Caco-2 (cell line): ENCODE measurements around the gene DYNLL1. TPM values are rescaled to one million over a fixed set of nuclear protein-coding genes. Genes with fewer than 3 reads are reported as not detected.

Experiments used
- BruUV-seq: library from RNA; stranded (reverse); fragments of 400-500 nt; replicated peaks from 2 replicates; lab custom pipeline; 2021; lab: Mats Ljungman, UMichigan
- CTCF ChIA-PET: fragments of 300-600 bp; sonication (Branson Sonifier 250); formaldehyde crosslinking; loops from one replicate; lab custom pipeline; 2022; ENCODE audit warnings: antibody characterized with exemption; lab: Charles Lee
- POLR2A ChIA-PET: fragments of 300-600 bp; sonication (Branson Sonifier 250); formaldehyde crosslinking; loops from one replicate; lab custom pipeline; 2022; ENCODE audit warnings: antibody characterized with exemption; lab: Charles Lee
- DNase-seq, 2 experiments: peaks; one replicate each; pipeline versions ENCODE4 v3.0.0 to v3.0.0-alpha.2; 2020 to 2022
- H3K27me3 ChIP-seq: replicated peaks from 2 replicates; pipeline ENCODE4 v1.6.0; 2011; ENCODE audit warnings: low read length; ENCODE audit not compliant: control insufficient read depth, insufficient read depth
- H3K36me3 ChIP-seq: 2 replicates; pipeline ENCODE4 v1.5.1; 2011; ENCODE audit warnings: low read length; ENCODE audit not compliant: control insufficient read depth, insufficient read depth
- H3K4me1 ChIP-seq: fragments of 250-450 bp; sonication (Bioruptor Pico); 2 replicates; pipeline ENCODE4 v1.5.1; 2020; ENCODE audit warnings: mild to moderate bottlenecking
- H3K4me3 ChIP-seq: 2 replicates; pipeline ENCODE4 v1.5.1; 2011; ENCODE audit warnings: low read depth, mild to moderate bottlenecking, control low read depth, low read length
- H3K9me3 ChIP-seq: fragments of 250-450 bp; sonication (Bioruptor Pico); 2 replicates; pipeline ENCODE4 v1.5.1; 2020; ENCODE audit warnings: mild to moderate bottlenecking, moderate library complexity
- H3K27ac Mint-ChIP-seq: one replicate; pipeline ENCODE4 v1.8.0; 2022; ENCODE audit warnings: mixed read lengths; ENCODE audit not compliant: unreplicated experiment
- H3K27me3 Mint-ChIP-seq: one replicate; pipeline ENCODE4 v1.8.0; 2022; ENCODE audit warnings: mixed read lengths; ENCODE audit not compliant: insufficient read depth, unreplicated experiment
- H3K36me3 Mint-ChIP-seq: one replicate; pipeline ENCODE4 v1.8.0; 2022; ENCODE audit warnings: mild to moderate bottlenecking, mixed read lengths; ENCODE audit not compliant: insufficient read depth, unreplicated experiment
- H3K4me1 Mint-ChIP-seq: one replicate; pipeline ENCODE4 v1.8.0; 2022; ENCODE audit warnings: low read depth, mixed read lengths; ENCODE audit not compliant: unreplicated experiment
- H3K4me3 Mint-ChIP-seq: one replicate; pipeline ENCODE4 v1.8.0; 2022; ENCODE audit warnings: mild to moderate bottlenecking, moderate library complexity, mixed read lengths; ENCODE audit not compliant: unreplicated experiment
- H3K9me3 Mint-ChIP-seq: one replicate; pipeline ENCODE4 v1.8.0; 2022; ENCODE audit warnings: mixed read lengths; ENCODE audit not compliant: unreplicated experiment
- intact Hi-C: fragments of 100-400 bp; cut with micrococcal nuclease; formaldehyde crosslinking; loops from one replicate; pipeline ENCODE4 v1.10.0; 2022; ENCODE audit not compliant: unreplicated experiment
- total RNA-seq: library from RNA; stranded (reverse); gene quantifications from 2 replicates; pipeline ENCODE4 v1.2.3, GENCODE V29; 2022
- TF ChIP-seq, protein P1 (sequence below), 2 experiments: fragments of 200-600 bp in 1 of 2; IDR thresholded peaks; 1 replicate in 1 of 2; 2 replicates in 1 of 2; pipeline versions ENCODE4 v1.5.1 to v1.8.0; 2011 to 2022; ENCODE audit warnings: antibody characterized with exemption in 1 of 2, control low read depth in 1 of 2, inconsistent platforms in 1 of 2, low read depth in 1 of 2, low read length in 1 of 2, mild to moderate bottlenecking in 1 of 2, moderate library complexity in 1 of 2; ENCODE audit not compliant: insufficient read depth in 1 of 2, severe bottlenecking in 1 of 2, unreplicated experiment in 1 of 2

DYNLL1 gene
- total RNA-seq, 1 experiment from 2014 or later, result 324 TPM

DNA sequence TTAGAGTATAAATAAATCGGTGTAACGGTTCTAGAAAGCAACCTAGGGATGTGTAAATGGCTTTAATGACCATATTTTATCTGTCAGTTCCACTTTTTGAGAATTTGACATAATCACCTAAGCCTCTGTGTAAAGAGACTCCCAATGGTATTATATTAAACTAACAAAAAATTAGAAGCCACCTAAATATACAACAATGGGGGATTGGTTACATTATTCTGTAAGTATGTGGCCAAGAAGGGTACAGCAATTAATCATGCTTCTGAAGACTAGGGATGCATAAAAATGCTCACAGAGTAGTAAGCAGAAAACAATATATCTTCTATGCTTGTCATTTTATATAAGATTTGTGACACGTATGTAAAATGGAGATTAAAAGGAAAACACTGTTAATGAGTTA is 48.8 kb downstream of the DYNLL1 start:
- ChIA-PET CTCF (no interaction called here), POLR2A (interaction anchor here (0.6 kb wide), 1 partner anchor 648 kb away, joined by 3 read pairs; no protein-coding TSS in a partner anchor)
- Mint-ChIP-seq H3K4me3 (no peak overlapping the region), H3K27ac (no peak overlapping the region), H3K9me3 (no peaks in the 10 kb centered on the region), H3K27me3 (no peaks in the 10 kb centered on the region), H3K4me1 (no peaks in the 10 kb centered on the region), H3K36me3 (peaks cover 32% of the 10 kb centered on the region)
- peaks cover 5% of the 10 kb centered on the region; the same call in 1 of the 2 replicates for H3K36me3 ChIP-seq
- DNase-seq, result no peak
- BruUV-seq, result no TSS peak
- intact Hi-C loops, result no loop called here
- peaks cover 24% of the 10 kb centered on the region for H3K4me1 ChIP-seq
- TF ChIP-seq, protein P1, sequence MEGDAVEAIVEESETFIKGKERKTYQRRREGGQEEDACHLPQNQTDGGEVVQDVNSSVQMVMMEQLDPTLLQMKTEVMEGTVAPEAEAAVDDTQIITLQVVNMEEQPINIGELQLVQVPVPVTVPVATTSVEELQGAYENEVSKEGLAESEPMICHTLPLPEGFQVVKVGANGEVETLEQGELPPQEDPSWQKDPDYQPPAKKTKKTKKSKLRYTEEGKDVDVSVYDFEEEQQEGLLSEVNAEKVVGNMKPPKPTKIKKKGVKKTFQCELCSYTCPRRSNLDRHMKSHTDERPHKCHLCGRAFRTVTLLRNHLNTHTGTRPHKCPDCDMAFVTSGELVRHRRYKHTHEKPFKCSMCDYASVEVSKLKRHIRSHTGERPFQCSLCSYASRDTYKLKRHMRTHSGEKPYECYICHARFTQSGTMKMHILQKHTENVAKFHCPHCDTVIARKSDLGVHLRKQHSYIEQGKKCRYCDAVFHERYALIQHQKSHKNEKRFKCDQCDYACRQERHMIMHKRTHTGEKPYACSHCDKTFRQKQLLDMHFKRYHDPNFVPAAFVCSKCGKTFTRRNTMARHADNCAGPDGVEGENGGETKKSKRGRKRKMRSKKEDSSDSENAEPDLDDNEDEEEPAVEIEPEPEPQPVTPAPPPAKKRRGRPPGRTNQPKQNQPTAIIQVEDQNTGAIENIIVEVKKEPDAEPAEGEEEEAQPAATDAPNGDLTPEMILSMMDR (IDR thresholded peaks at IDR 0.05; ENCODE audit: insufficient read depth in 1 of 2, low read depth in 1 of 2, low read length in 1 of 2, severe bottlenecking in 1 of 2, unreplicated experiment in 1 of 2), result no peak
- no peak overlapping the region for H3K4me3 ChIP-seq
- no peaks in the 10 kb centered on the region for H3K9me3 ChIP-seq
- H3K27me3 ChIP-seq, result no peaks in the 10 kb centered on the region

DNA sequence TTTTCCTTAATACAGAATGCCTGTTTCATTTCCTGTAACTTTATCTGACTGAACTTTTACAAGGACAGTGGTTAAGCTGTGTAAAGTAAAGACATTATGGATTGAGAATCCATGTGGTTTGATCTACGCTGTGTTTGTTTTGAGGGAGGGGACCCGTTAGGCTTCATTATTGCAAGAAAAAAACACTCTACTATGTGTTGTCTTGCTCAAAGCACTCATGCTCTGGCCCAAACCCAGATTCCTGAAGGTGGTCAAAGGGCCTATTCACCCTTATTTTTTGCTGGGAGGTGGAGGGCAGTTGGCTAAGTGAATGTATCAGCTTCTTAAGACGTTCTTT is 50.1 kb downstream of the DYNLL1 start:
- peaks cover 34% of the 10 kb centered on the region for H3K4me1 ChIP-seq
- no peaks in the 10 kb centered on the region for H3K9me3 Mint-ChIP-seq
- no peak overlapping the region for H3K27ac Mint-ChIP-seq
- H3K9me3 ChIP-seq, result no peaks in the 10 kb centered on the region
- TF ChIP-seq, protein P1 (IDR thresholded peaks at IDR 0.05; ENCODE audit: insufficient read depth in 1 of 2, low read depth in 1 of 2, low read length in 1 of 2, severe bottlenecking in 1 of 2, unreplicated experiment in 1 of 2), result no peak
- ChIA-PET CTCF (interaction anchor here (1.0 kb wide), 1 partner anchor 35 kb away, joined by 3 read pairs; the partner anchor contains the start of gene POP5), POLR2A (no interaction called here)
- peaks cover 5% of the 10 kb centered on the region; the same call in 1 of the 2 replicates for H3K36me3 ChIP-seq
- no peaks in the 10 kb centered on the region for H3K4me1 Mint-ChIP-seq
- BruUV-seq, result no TSS peak
- H3K4me3 ChIP-seq, result no peak overlapping the region
- DNase-seq, result no peak
- intact Hi-C loops, result no loop called here
- H3K27me3 Mint-ChIP-seq, result no peaks in the 10 kb centered on the region
- H3K4me3 Mint-ChIP-seq, result no peak overlapping the region
- H3K27me3 ChIP-seq, result no peaks in the 10 kb centered on the region
- H3K36me3 Mint-ChIP-seq, result peaks cover 23% of the 10 kb centered on the region

Other genes starting within 250 kb of the DYNLL1 start
- gene PXN, start 230.4 kb upstream of the DYNLL1 start, total RNA-seq, result 150 and 162 TPM in 2 replicates
- 3,944 and 3,946 TPM in 2 replicates for gene RNU4-2, start 204.2 kb upstream of the DYNLL1 start, total RNA-seq
- gene RNU4-1, start 202.9 kb upstream of the DYNLL1 start, total RNA-seq, result 3,380 and 3,645 TPM in 2 replicates
- gene SIRT4, start 193.8 kb upstream of the DYNLL1 start, total RNA-seq, result 2.1 and 3.6 TPM in 2 replicates
- gene PLA2G1B, start 168.3 kb upstream of the DYNLL1 start, total RNA-seq, result not detected in 2 replicates
- gene MSI1, start 126.9 kb upstream of the DYNLL1 start, total RNA-seq, result 21.7 and 24.8 TPM in 2 replicates
- gene COX6A1, start 58.0 kb upstream of the DYNLL1 start, total RNA-seq, result 474 and 492 TPM in 2 replicates
- 34.5 and 36.7 TPM in 2 replicates for gene TRIAP1, start 49.7 kb upstream of the DYNLL1 start, total RNA-seq
- 30.9 and 33.2 TPM in 2 replicates for gene GATC, start 49.7 kb upstream of the DYNLL1 start, total RNA-seq
- 240 and 244 TPM in 2 replicates for gene SRSF9, start 26.4 kb upstream of the DYNLL1 start, total RNA-seq
- gene COQ5, start 33.0 kb downstream of the DYNLL1 start, total RNA-seq, result 20.7 and 20.9 TPM in 2 replicates
- 133 and 164 TPM in 2 replicates for gene RNF10, start 38.2 kb downstream of the DYNLL1 start, total RNA-seq
- gene POP5, start 85.3 kb downstream of the DYNLL1 start, total RNA-seq, result 49.5 and 53.9 TPM in 2 replicates
- 0.95 and 1.0 TPM in 2 replicates for gene CABP1, start 144.5 kb downstream of the DYNLL1 start, total RNA-seq
- 143 and 150 TPM in 2 replicates for gene MLEC, start 191.0 kb downstream of the DYNLL1 start, total RNA-seq
- gene UNC119B, start 214.3 kb downstream of the DYNLL1 start, total RNA-seq, result 39.1 and 44.4 TPM in 2 replicates
- 12.5 and 13.1 TPM in 2 replicates for gene ACADS, start 229.7 kb downstream of the DYNLL1 start, total RNA-seq